Breast epithelium (tissue), 4 donors: ENCODE measurements around the gene ABHD5. TPM values are rescaled to one million over a fixed set of nuclear protein-coding genes. Genes with fewer than 3 reads are reported as not detected.

Experiments
- DNase-seq, 2 donors: peaks; one replicate each; pipeline ENCODE4 v3.0.0-alpha.2; 2019; ENCODE audit warnings: low spot score in 2 of 2
- H3K27ac ChIP-seq, 2 donors: fragments of 200-600 bp; sonication (generic) in 1 of 2; one replicate each; pipeline ENCODE4 v1.5.1; 2016 to 2019; ENCODE audit warnings: mild to moderate bottlenecking in 1 of 2
- H3K27me3 ChIP-seq, 2 donors: fragments of 200-600 bp; sonication (generic) in 1 of 2; one replicate each; pipeline versions ENCODE4 v1.5.1 to v1.6.0; 2017 to 2019; ENCODE audit warnings: control low read depth in 1 of 2, mild to moderate bottlenecking in 1 of 2
- H3K36me3 ChIP-seq: fragments of 200-600 bp; one replicate; pipeline ENCODE4 v1.5.1; 2019
- H3K4me1 ChIP-seq, 2 donors: fragments of 200-600 bp; sonication (generic); one replicate each; pipeline ENCODE4 v1.5.1; 2016 to 2019; ENCODE audit warnings: control low read depth in 1 of 2
- H3K4me3 ChIP-seq, 3 donors: fragments of 200-600 bp; sonication (generic); 1 replicate in 2 of 3; 2 replicates in 1 of 3; pipeline ENCODE4 v1.5.1; 2016 to 2019; ENCODE audit warnings: mild to moderate bottlenecking in 3 of 3, moderate library complexity in 2 of 3
- H3K9me3 ChIP-seq, 2 donors: fragments of 200-600 bp; sonication (generic) in 1 of 2; one replicate each; pipeline ENCODE4 v1.5.1; 2016 to 2019; ENCODE audit warnings: control low read depth in 1 of 2
- CTCF ChIP-seq, 3 donors: fragments of 450-650 bp; IDR thresholded peaks; one replicate each; pipeline ENCODE4 v1.5.1; 2016 to 2017; ENCODE audit warnings: antibody characterized with exemption in 3 of 3, mild to moderate bottlenecking in 3 of 3, moderate library complexity in 3 of 3
- POLR2A ChIP-seq: fragments of 450-650 bp; IDR thresholded peaks from one replicate; pipeline ENCODE4 v1.6.1; 2016; ENCODE audit warnings: antibody characterized with exemption, mild to moderate bottlenecking, moderate library complexity
- POLR2AphosphoS5 ChIP-seq, 3 donors: sonication (generic); formaldehyde crosslinking; IDR thresholded peaks; one replicate each; pipeline ENCODE4 v1.6.1; 2017; ENCODE audit warnings: antibody characterized with exemption in 3 of 3
- intact Hi-C: fragments of 100-400 bp; cut with DNase I; formaldehyde crosslinking; loops from one replicate; pipeline ENCODE4 v1.15.1; 2023; ENCODE audit warnings: low total_unique reads
- total RNA-seq, 3 donors: library from RNA; depleted of rRNA; stranded (reverse); fragments of >200 nt; gene quantifications; one replicate each; pipeline ENCODE4 v1.1.0, GENCODE V29; 2016

Gene ABHD5
- total RNA-seq, 3 donors from 2014 or later: 40.0 to 99.9 (median 47.9) TPM

GRCh38 chr3:43773273-43774094 lies 82.7 kb downstream of the ABHD5 start:
- no peak overlapping the region for H3K4me3 ChIP-seq
- no peak for DNase-seq
- H3K36me3 ChIP-seq: no peaks in the 10 kb centered on the region
- intact Hi-C loops: no loop called here
- peaks cover 0 to 3% of the 10 kb centered on the region in 2 donors for H3K4me1 ChIP-seq
- H3K27ac ChIP-seq: peak overlapping the region in 1 of 2 donors; percentile 48
- H3K27me3 ChIP-seq: no peaks in the 10 kb centered on the region
- H3K9me3 ChIP-seq: no peaks in the 10 kb centered on the region
- TF ChIP-seq POLR2A (no peak), POLR2AphosphoS5 (IDR thresholded peaks at IDR 0.05) (no peak), CTCF (IDR thresholded peaks at IDR 0.05) (no peak)

GRCh38 chr3:43774799-43775198 lies 84.1 kb downstream of the ABHD5 start:
- Histone ChIP-seq H3K36me3 (no peaks in the 10 kb centered on the region), H3K27ac (no peak overlapping the region), H3K27me3 (no peaks in the 10 kb centered on the region), H3K4me3 (no peak overlapping the region), H3K4me1 (peaks cover 0 to 3% of the 10 kb centered on the region in 2 donors), H3K9me3 (no peaks in the 10 kb centered on the region)
- no peak for DNase-seq
- TF ChIP-seq POLR2AphosphoS5 (IDR thresholded peaks at IDR 0.05) (no peak), CTCF (IDR thresholded peaks at IDR 0.05) (no peak), POLR2A (no peak)
- intact Hi-C loops: no loop called here

GRCh38 chr3:43776101-43776500 lies 85.4 kb downstream of the ABHD5 start:
- H3K9me3 ChIP-seq: no peaks in the 10 kb centered on the region
- H3K4me1 ChIP-seq: no peaks in the 10 kb centered on the region
- H3K27me3 ChIP-seq: no peaks in the 10 kb centered on the region
- intact Hi-C loops: loop anchor here (1.0 kb wide), 1 partner anchor 45 kb away; no protein-coding TSS in a partner anchor
- H3K4me3 ChIP-seq: no peak overlapping the region
- no peak overlapping the region for H3K27ac ChIP-seq
- H3K36me3 ChIP-seq: no peaks in the 10 kb centered on the region
- TF ChIP-seq POLR2AphosphoS5 (IDR thresholded peaks at IDR 0.05) (no peak), POLR2A (no peak), CTCF (IDR thresholded peaks at IDR 0.05) (no peak)
- DNase-seq: no peak

GRCh38 chr3:43779850-43780249 lies 89.1 kb downstream of the ABHD5 start:
- no peaks in the 10 kb centered on the region for H3K27me3 ChIP-seq
- TF ChIP-seq CTCF (IDR thresholded peaks at IDR 0.05) (no peak), POLR2AphosphoS5 (IDR thresholded peaks at IDR 0.05) (no peak), POLR2A (no peak)
- no peak for DNase-seq
- no peak overlapping the region for H3K4me3 ChIP-seq
- intact Hi-C loops: no loop called here
- H3K27ac ChIP-seq: no peak overlapping the region
- no peaks in the 10 kb centered on the region for H3K4me1 ChIP-seq
- H3K9me3 ChIP-seq: no peaks in the 10 kb centered on the region
- no peaks in the 10 kb centered on the region for H3K36me3 ChIP-seq

- no peak overlapping the region for H3K27ac ChIP-seq
- no peaks in the 10 kb centered on the region for H3K9me3 ChIP-seq
- H3K36me3 ChIP-seq: no peaks in the 10 kb centered on the region
- TF ChIP-seq CTCF (IDR thresholded peaks at IDR 0.05) (no peak), POLR2A (no peak), POLR2AphosphoS5 (IDR thresholded peaks at IDR 0.05) (no peak)
- H3K4me1 ChIP-seq: no peaks in the 10 kb centered on the region
- no peak for DNase-seq
- no peak overlapping the region for H3K4me3 ChIP-seq
- intact Hi-C loops: no loop called here
- H3K27me3 ChIP-seq: no peaks in the 10 kb centered on the region
These were observed 91.8 kb downstream of the ABHD5 start for GRCh38 chr3:43782541-43782940.
